ENCODE measurements around the gene B4GALT1.

B4GALT1 gene

GRCh38 chr9:33139421-33140228 is 27.5 kb downstream of the B4GALT1 start:
- no peak for DNase-seq (ENCODE audit: low read depth)

DNA sequence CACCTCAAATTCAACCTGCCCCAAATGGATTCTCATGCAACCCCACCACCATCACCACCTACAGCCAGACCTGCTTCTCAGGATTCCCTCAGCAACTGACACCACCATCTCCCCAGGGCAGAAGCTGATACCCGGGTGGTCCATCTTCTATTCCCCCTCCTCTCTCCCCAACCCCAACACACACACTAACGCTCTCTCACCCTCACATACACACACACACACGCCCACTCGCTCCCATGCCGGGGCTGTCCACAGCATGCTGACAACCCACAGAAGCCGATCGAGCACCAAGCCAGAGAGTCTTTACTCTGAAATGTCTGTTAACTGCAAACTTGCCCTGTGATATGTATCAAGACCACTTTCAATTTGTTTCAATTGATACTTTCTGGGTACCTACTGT is 28.4 kb downstream of the B4GALT1 start:
- no peak for DNase-seq (ENCODE audit: low read depth)

GRCh38 chr9:33137781-33138264 is 29.3 kb downstream of the B4GALT1 start:
- no peak for DNase-seq (ENCODE audit: low read depth)

DNA sequence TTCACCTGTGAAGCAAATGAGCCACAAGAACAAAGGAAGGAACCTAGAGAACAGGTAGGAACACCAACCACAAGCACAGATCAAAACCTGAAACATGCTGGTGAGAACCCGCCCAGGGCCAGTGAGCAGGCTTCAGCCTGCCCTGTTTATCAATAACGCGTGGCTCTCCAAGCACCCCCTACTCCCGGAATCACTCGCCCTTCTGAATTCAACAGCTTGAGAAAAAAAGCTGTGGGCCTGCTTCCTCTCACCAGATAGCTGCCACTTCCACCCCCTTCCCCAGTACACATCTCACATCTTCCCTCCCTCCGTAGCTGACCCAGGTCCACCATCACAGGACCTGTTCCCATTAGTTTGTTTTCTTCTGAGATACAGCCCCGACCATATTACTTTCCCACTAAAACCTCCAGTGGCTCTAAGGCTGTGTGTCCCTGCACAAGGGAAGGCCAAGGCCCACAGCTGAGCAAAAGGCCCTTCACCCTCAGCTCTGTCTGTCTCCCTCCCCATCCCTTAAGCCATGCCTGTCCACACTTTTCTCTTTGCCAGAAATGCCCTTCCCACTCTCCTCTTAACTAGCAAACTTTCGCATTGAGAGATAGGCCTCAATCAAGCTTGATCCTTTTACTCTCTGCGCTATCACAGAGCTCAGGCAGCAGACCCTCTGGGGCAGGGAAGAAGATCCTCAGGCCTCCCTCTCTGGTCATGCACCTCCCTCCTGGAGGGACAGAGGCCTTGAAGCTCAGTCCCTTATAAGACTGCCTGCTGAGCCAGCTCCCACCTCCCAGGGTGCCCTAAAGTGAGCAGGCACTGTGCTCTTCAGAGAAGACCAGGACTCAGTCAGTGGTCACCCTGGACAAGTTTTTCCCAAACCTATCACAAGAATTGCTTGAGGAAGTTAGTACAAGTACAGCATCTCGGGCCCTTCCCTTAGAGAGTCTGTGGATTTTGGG is 30.1 kb downstream of the B4GALT1 start:
- DNase-seq (ENCODE audit: low read depth): no peak

DNA sequence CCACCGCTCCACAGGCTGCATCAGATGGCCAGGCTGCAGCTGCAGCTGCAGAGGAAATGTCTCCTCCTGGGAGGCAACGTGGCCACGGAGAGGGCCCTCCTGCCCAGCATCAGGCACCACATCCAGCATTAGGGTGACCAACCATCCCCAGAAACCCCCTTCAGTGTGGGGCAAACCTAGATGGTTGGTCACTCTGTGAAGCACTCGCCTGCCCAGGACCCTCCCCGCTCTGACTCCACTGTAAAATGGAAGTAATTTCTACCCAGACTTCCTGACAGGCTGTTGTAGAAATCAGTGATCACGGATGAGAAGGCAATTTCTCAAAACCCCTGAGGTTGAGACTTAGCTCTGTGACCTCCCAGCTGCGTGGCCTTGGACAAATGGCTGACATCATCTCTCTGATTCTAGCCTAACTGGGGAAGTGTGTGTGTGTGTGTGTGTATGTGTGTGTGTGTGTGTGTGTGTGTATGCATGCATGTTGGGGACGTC is 31.6 kb downstream of the B4GALT1 start:
- no peak for DNase-seq (ENCODE audit: low read depth)

DNA sequence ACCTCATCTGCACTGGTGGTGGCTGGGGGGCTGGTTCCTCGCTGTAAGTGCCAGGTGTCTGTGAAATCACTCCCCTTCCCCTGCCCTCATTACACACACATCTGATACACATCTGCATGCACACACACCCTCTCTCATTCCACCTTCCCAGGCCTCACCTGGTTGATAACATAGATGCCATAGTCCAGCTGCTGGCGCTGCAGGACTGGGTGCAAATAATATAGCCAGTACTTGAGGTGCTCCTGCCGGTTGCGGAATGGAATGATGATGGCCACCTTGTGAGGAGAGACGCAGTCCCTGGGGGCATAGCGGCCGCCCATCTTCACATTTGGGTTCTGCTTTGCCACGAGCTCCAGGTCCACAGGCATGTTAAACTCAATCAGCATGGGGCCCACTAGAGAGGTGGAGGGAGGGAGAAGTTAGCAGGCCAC is 32.1 kb downstream of the B4GALT1 start:
- no peak for DNase-seq (ENCODE audit: low read depth)

- no peak for DNase-seq (ENCODE audit: low read depth)
Measured at GRCh38 chr9:33133186-33133585, 34.0 kb downstream of the B4GALT1 start.

- no peak for DNase-seq (ENCODE audit: low read depth)
Measured at GRCh38 chr9:33131790-33132772, 35.1 kb downstream of the B4GALT1 start.

DNA sequence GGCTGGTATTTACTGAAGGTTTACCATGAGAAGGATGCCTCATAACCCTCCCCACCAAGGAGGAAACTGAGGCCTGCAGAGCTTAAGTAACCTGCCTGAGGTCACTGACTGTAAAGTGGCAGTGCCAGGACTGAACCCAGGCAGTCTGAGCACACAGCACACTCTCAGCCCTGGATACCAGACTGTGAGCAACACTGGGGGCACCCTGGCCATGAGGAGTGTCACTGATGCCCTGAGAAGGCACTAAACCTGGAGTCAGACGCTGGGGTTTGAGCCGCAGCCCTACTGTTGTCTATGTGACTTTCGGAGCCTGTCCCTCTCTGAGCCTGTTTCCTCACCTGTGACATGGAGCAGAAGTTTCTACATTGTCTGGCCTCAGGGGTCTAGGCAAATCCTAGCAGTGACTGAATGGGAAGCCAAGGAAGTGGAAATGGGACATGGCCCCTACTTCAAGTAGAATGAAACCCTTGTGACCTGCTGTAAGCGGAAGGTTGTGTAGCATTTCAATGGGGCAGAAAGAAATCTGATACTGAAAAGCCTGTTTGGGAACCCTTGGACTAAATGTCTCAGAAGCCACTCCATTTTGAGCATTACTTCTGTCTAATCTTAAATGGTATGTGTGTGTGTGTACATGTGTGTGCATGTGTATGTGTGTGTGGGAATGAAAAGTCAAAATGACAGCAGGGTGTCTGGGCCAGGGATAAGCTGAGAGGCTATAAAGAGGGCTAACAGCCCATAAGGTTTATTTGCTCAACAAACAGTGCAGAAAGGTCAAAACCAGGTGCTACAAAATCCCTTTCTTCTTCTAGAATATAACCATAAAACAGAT is 36.0 kb downstream of the B4GALT1 start:
- DNase-seq (ENCODE audit: low read depth): no peak

- DNase-seq (ENCODE audit: low read depth): no peak
Measured at GRCh38 chr9:33129886-33130881, 37.0 kb downstream of the B4GALT1 start.

- no peak for DNase-seq (ENCODE audit: low read depth)
Measured at GRCh38 chr9:33129251-33129885, 37.8 kb downstream of the B4GALT1 start.

GRCh38 chr9:33128570-33128969 is 38.6 kb downstream of the B4GALT1 start:
- no peak for DNase-seq (ENCODE audit: low read depth)

- DNase-seq (ENCODE audit: low read depth): no peak
Measured at GRCh38 chr9:33127881-33128280, 39.3 kb downstream of the B4GALT1 start.

DNA sequence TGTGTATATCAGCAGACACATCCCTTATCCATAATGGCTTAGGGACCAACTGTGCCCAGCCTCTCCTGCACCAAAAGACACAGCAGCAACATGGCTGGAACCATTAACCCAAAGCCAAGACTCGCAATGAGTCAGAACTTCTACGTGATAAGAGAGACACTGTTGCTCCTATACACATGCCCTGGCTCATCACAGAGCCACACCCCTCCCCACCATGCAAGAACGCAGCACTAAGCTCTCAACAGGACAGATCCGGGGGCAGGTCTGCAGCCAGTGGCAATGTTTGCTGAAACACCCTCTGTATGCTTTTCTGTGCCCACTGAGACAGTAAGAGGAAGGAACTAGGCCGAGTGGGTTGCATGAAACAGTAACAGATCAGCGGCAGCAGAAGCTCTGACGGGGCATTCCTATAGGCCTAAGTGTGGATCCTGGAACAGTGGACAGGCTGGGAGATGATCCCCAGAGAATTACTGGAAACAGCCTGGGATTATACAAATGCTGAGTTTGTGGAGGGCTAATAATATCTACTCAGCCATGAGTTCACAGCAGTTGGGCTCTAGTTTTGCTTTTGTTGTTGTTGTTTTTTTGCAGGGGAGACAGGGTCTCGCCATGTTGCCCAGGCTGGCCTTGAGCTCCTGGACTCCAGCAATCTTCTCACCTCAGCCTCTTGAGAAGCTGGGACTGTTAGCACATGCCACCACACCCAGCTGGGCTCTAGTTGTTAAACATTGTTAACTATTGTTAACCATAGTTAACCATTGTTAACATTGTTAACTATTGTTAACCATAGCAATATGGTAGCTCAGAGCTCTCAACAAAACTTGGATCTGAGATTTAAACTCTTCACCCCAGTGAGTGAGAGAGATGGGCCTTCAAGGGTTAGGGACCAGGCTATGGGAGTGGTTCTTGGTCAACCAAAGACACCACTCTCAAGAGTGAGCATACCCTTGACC is 41.0 kb downstream of the B4GALT1 start:
- DNase-seq (ENCODE audit: low read depth): no peak

DNA sequence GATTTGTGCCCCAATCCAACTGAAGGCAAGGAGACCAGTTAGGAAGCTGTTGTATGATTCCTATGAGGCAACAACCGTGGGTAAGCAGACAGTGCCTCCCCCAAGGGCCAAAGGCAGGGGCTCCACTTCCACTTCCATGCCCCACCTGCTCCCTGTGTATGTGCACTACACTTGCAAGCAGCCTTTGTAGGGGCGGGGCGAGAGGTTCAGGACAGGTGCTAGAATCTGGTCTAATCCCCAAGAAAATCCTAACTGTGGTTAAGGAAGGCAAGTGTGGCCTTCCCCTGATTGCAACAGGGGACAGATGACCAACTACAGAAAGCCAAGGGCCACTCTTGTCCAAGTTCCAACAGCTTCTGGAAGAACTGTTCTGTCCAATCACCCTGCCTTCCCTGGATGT is 41.7 kb downstream of the B4GALT1 start:
- no peak for DNase-seq (ENCODE audit: low read depth)

DNA sequence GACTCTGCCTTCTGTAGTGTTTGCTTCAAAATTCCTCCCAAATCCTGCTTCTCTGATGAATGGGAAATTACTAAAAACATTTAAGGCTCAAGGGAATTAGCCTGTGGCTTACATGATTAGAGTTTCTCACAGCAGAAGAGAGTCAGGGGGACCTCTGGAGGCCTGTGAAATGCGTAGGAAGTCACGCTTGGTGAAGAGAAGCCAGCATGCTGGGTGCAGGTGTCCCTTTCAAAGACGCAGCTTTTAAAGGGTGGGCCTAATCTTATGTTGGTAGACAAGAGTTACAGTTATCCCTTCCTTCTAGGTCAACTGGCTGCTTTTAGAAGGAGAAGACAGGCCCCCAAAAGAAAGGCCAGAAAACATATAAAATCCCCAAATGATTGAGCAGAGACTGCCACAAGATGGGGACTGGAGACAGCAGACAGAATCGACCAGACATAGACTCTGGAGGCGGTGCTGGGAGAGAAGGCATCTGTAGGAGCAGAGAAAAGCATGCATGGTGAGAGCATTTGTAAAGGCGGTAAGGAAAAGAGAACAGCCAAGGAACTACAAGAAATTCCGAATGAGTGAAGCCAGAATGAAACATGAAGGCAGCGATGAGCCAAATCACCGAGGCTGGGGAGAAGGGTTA is 42.3 kb downstream of the B4GALT1 start:
- DNase-seq (ENCODE audit: low read depth): no peak

- DNase-seq (ENCODE audit: low read depth): no peak
Measured at GRCh38 chr9:33124046-33124445, 43.1 kb downstream of the B4GALT1 start.
